Measurements from ENCODE around the gene PERCC1.

DNA sequence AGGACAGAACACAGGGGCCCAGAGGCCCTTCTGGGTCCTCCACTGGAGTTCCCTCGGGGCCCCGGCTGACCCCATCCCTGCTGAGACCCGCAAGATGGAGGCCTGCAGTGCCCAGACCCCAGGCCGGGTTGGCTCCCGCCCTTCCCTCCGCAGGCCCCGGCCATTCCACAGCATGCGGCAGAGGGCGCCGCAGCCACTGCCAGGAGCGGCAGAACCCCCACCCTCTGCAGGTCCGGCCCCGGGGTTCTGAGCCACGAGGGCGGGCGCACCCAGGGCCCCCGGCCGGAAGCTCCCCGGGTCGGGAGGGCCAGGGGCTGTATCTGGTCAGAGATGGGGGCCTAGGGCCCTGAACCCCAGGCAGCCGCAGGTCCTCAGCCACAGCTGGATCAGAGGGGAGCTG, 2.4 kb upstream of the PERCC1 start:
- TF ChIP-seq, protein P1, sequence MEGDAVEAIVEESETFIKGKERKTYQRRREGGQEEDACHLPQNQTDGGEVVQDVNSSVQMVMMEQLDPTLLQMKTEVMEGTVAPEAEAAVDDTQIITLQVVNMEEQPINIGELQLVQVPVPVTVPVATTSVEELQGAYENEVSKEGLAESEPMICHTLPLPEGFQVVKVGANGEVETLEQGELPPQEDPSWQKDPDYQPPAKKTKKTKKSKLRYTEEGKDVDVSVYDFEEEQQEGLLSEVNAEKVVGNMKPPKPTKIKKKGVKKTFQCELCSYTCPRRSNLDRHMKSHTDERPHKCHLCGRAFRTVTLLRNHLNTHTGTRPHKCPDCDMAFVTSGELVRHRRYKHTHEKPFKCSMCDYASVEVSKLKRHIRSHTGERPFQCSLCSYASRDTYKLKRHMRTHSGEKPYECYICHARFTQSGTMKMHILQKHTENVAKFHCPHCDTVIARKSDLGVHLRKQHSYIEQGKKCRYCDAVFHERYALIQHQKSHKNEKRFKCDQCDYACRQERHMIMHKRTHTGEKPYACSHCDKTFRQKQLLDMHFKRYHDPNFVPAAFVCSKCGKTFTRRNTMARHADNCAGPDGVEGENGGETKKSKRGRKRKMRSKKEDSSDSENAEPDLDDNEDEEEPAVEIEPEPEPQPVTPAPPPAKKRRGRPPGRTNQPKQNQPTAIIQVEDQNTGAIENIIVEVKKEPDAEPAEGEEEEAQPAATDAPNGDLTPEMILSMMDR (IDR thresholded peaks at IDR 0.05): no peak
- no peak for TF ChIP-seq POLR2A (IDR thresholded peaks at IDR 0.05)

Measured in lower leg skin (tissue), 3 donors.